HG03064 (cell line): ENCODE results near the gene GLRX.
A peak's percentile ranks its signal among the peaks of the same experiment; 100 is the strongest.
"Not testable (repeated sequence)": the region's sequence is repeated elsewhere in the genome, so short reads cannot be mapped to it uniquely, and the experiment has no call there.

Experiments
- ATAC-seq: cut with Tn5 transposase; IDR thresholded peaks from one replicate; pipeline ENCODE4 v1.9.1; 2021; ENCODE audit warnings: low read depth; ENCODE audit not compliant: unreplicated experiment

Gene GLRX

GRCh38 chr5:95830226-95830625 is 7.7 kb upstream of the GLRX start:
- no peak for ATAC-seq

GRCh38 chr5:95827892-95828246 is 5.3 kb upstream of the GLRX start:
- ATAC-seq, result no peak

DNA sequence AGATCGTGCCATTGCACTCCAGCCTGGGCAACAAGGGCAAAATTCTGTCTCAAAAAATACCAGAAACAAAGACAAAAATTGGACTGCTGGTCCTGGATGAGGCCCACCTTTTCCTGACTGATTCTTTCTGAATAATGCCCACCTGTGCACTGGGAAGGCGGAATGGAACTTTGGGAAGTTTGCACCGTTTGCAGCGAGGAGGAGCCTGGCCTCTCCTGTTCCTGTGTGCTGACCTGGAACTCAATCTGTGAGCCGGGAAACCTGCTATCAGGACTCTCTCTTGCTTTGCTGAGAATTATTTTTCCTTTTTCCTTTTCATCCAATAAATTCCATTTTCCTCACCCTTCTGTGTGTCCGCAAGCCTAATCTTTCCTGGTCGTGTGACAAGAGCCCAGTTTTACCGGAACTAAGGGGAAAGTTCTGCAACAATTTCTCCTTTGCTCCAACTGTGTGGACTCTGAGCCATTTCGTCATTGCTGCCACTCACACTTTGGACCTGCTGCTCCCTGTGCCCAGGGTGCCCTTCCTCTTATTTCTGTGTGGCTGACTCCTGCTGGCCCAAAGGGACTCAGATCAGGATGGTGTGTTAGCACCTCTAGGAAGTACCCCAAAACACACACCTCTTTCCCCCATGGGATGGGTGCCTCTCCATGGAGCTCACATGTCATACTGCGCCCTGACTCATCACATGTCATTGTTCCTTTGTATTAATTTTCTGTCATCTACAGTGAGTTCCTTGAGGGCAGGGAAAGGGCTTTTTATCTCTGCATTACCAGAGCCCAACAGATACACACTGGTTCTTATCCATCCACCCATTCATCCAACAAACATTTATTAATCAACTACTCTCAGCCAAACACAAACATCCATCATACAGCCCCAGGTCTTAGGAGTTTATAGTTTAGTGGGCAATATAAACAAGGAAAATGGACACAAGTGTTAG is 4.7 kb upstream of the GLRX start:
- ATAC-seq, result no peak

DNA sequence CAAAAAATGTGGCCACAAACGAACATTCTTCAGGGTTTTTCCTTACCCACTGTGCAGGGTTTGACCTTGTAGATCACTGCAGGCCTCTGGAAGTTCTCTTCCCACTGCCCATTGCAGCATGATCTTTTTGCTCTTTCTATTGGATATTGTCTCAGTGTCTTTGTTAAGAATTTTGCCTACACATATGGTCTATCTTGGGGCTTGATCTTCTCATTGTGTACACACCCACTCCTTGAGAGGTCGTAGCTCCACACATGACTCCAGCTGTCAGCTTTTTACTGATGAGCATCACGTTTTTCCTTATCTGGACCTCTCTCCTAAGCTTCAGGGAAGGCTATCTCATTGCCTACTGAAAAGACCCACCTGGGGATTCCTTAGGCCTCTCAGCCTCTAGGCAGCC is 3.0 kb upstream of the GLRX start:
- no peak for ATAC-seq

GRCh38 chr5:95824747-95825146 is 2.2 kb upstream of the GLRX start:
- no peak for ATAC-seq

DNA sequence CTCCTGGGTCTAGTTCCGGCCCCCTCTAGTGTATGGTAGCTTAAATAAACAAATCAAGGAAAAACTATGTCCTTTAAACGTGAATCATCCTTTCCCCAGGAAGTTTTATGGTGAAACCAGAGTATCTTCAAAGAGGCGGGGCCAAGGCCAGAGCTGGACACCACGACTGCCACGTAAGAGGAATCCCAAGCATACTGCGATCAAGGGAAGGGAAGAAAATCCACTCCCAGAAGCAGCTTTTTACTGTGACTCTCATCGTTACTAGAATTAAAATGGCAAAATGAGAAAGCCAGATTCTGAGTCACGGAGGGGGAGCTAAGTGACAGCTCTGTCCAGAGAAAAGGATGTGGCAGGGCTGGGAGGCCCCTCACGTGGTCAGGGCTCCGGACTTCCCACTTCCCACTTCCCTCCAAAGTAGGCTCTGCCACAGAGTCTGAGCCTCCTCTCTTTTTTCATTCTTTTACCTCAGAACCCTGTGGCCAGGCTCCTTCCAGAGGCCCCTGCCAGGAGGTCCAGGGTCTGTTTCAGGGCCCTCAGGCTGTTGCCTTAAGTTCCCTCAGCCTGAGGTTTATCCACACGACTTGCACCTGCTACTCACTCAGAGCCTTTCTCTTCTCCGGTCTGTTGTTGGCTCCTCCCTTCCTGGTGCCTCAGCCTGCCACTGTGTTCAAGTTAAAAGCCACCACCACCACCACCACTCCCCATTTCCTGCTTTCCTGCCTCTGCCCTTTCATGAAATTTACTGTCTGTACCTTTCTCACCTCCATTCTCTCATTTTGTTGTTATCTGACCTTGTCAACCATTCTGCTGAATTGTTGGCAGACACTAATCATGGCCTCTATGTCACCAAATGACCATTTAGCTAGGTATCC is 1.4 kb upstream of the GLRX start:
- peak; percentile 38 for ATAC-seq

- ATAC-seq, result no peak
Observed at GRCh38 chr5:95823218-95823737, 752 bp upstream of the GLRX start.

DNA sequence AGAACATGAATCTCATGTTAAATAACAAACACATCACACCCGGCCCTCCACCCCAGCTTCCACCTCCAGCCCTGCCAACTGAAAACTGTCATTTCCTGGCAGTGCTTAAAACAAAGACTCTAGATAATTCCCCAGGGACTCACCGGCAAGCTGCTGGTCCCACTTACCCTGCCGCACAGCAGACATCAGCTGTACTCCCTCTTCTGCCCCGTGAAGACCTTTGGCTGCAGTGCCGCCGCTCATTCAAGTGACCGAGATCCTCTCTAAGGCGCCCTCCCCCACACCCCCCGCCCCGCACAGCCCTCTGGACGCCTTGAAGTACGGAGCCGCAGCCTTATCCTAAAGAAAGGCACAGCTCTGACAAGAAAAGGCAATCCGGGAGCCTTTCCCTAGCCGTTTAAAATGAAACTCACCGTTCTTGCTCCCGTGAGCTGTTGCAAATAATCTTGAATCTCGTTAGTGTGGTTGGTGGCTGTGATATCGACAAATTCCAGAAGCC is 434 bp downstream of the GLRX start:
- ATAC-seq, result peak; percentile 50

DNA sequence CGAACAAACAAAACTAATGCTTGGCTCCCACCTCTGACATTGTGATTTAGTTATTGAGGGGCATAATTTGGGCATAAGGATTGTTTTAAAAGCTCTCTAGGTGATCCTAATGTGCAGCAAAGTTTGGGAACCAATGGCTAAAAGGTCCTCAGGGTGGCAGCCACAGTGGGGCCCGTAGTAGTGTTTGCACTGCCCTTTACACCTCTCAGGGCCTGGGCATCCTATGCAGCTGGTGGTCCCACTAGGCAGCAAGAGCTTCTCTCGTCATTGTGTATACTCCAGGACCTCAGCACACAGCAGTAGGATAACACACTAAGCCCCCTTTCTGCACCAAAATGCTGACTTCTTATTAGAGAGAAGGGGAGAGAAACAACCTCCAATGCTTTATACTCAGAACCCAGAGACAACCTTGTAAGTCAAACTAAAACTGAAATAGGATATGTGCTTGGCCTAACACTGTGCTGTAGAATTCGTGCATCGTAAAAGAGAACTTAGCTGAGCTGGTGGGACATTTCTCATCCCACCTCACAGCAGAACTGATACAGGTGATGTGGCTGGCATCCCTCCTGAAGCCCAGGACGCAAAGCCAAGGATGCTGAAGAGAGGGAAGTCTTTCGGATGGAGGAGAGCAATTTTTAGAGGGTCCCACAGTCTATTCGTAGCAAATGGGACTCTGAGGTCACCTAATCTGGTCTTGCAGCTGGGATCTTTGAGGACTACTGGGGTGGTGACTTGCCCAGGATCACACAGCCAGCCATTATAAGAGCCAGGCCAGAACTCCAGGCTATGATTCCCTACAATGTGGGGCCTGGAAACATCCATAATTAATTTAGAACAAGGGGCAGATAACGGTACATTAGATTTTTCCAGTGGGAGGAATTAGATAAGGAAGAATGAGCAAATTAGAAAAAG is 1.2 kb downstream of the GLRX start:
- ATAC-seq, result peak; percentile 33

DNA sequence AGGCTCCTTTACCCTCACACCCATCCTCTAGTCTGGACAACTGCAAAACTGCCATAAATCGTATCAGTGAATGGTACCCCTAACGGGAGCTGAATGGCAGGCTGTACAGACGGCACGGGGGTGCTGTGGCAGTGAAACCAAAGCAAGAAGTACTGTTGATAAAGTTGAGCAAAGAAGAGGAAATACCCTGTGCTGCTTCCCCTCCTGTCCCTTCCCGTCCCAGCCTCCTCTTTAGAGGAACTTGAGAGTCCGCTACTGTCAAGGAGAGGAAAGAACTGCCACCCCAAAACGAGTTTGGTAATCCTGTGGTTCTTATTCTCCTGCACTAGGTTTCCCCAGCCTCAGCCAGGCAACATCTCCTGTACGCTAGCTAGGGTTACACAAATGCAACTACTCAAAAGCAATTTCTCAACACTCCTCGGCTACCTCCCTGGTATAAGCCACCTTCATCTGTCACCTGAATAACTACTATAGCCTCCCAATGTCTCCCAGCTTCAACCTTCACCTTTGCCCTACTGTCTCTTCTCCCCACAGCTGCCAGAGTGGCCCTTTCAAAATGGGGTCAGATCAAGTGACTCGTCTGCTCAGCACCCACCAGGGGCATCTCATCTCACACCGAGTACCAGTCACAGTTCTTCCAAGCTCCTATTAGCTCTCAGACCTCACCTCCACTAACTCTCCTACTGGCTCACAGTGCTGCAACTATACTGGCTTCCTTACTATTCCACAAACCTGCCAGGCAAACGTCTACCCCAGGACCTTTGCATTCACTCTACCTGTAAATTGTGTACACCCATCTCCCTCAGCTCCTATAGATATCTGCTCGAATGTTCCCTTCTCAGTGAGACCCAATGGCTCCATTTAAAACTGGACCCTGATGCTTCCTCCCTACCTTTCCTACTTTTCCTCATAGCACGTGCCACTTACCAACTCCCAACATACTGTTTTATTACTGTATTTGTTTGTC is 4.1 kb downstream of the GLRX start:
- ATAC-seq, result no peak

DNA sequence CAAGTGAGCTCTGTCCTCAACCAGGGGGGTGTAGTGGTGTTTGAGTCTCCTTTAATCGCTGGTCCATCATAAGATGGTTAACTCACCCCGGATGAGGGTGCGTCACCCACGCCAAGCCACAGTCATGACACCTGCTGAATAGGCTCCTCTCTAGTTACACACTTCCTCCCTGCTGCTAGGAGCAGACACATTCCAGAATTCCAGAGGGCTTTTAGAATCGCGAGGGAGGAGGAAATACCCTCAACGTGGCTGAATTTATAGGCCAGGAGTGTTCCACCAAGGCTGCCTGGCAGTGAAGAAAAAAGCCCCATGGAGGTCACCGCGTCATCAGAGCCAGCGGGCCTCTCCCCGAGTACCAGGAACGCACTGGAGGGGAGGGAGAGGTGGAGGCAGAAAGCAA is 5.1 kb downstream of the GLRX start:
- no peak for ATAC-seq

- ATAC-seq, result no peak
Observed at GRCh38 chr5:95816776-95817175, 5.8 kb downstream of the GLRX start.

GRCh38 chr5:95816341-95816740 is 6.2 kb downstream of the GLRX start:
- ATAC-seq, result no peak

GRCh38 chr5:95815155-95815729 is 7.3 kb downstream of the GLRX start:
- ATAC-seq, result no peak

DNA sequence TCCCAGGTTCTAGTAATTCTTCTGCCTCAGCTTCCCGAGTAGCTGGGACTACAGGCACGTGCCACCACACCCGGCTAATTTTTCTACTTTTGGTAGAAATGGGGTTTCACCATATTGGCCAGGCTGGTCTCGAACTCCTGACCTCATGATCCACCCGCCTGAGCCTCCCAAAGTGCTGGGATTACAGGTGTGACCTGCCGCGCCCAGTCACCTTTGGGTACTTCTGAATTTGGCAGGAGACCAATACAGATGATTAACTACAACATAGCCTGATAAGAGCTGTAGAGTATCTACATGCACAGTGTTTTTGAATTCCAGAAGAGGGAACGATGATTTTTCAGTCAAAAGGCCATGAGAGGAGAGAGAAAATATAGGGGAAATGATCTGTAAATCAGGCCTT is 9.5 kb downstream of the GLRX start:
- ATAC-seq, result not testable (repeated sequence)

GRCh38 chr5:95812074-95812471 is 10.5 kb downstream of the GLRX start:
- no peak for ATAC-seq

- not testable (repeated sequence) for ATAC-seq
Observed at GRCh38 chr5:95811461-95812073, 11.0 kb downstream of the GLRX start.

- ATAC-seq, result not testable (repeated sequence)
Observed at GRCh38 chr5:95811126-95811423, 11.5 kb downstream of the GLRX start.
